ENCODE measurements around the gene JUNB. TPM values are rescaled to one million over a fixed set of nuclear protein-coding genes. Genes with fewer than 3 reads are reported as not detected.

JUNB gene
- total RNA-seq, 1 donor from 2014 or later, result 1,161 TPM

GRCh38 chr19:12764698-12765097 is 26.6 kb upstream of the JUNB start:
- Histone ChIP-seq H3K9me3 (no peaks in the 10 kb centered on the region), H3K27ac (no peak overlapping the region), H3K27me3 (no peaks in the 10 kb centered on the region), H3K36me3 (peaks cover 0 to 9% of the 10 kb centered on the region in 2 donors), H3K4me1 (peaks cover 11% of the 10 kb centered on the region), H3K4me3 (no peak overlapping the region)
- no peak for TF ChIP-seq POLR2A (IDR thresholded peaks at IDR 0.05)
- no peak for TF ChIP-seq POLR2AphosphoS5 (IDR thresholded peaks at IDR 0.05; ENCODE audit: insufficient read depth in 1 of 2, low read depth in 1 of 2)
- no peak for TF ChIP-seq CTCF (IDR thresholded peaks at IDR 0.05)
- intact Hi-C loops (cut with DNase I), result loop anchor here (5.0 kb wide), 1 partner anchor 38 kb away; the partner anchor contains the start of genes PRDX2 and THSD8
- no peak for DNase-seq (ENCODE audit: extremely low spot score in 2 of 2)

- Histone ChIP-seq H3K27me3 (no peaks in the 10 kb centered on the region), H3K36me3 (peaks cover 0 to 9% of the 10 kb centered on the region in 2 donors), H3K4me1 (peaks cover 11% of the 10 kb centered on the region), H3K4me3 (peak overlapping the region; percentile 42 to 46), H3K27ac (peak overlapping the region; percentile 82), H3K9me3 (no peaks in the 10 kb centered on the region)
- TF ChIP-seq POLR2A (IDR thresholded peaks at IDR 0.05) (no peak), CTCF (IDR thresholded peaks at IDR 0.05) (peak; percentile 89 to 96 (median 94)), POLR2AphosphoS5 (IDR thresholded peaks at IDR 0.05; ENCODE audit: insufficient read depth in 1 of 2, low read depth in 1 of 2) (peak; percentile 72 to 73)
- intact Hi-C loops (cut with DNase I), result loop anchor here (5.0 kb wide), 1 partner anchor 36 kb away; the partner anchor contains the start of genes PRDX2 and THSD8
- DNase-seq (ENCODE audit: extremely low spot score in 2 of 2), result no peak
Measured at GRCh38 chr19:12766051-12766521, 25.2 kb upstream of the JUNB start.

- TF ChIP-seq POLR2AphosphoS5 (IDR thresholded peaks at IDR 0.05; ENCODE audit: insufficient read depth in 1 of 2, low read depth in 1 of 2), result no peak
- TF ChIP-seq POLR2A (IDR thresholded peaks at IDR 0.05), result no peak
- no peak for TF ChIP-seq CTCF (IDR thresholded peaks at IDR 0.05)
- H3K4me1 ChIP-seq, result peaks cover 11% of the 10 kb centered on the region
- intact Hi-C loops (cut with DNase I), result loop anchor here (5.0 kb wide), 1 partner anchor 35 kb away; the partner anchor contains the start of genes PRDX2 and THSD8
- H3K27me3 ChIP-seq, result no peaks in the 10 kb centered on the region
- no peaks in the 10 kb centered on the region for H3K9me3 ChIP-seq
- no peak overlapping the region for H3K27ac ChIP-seq
- H3K4me3 ChIP-seq, result no peak overlapping the region
- DNase-seq (ENCODE audit: extremely low spot score in 2 of 2), result no peak
- peaks cover 0 to 9% of the 10 kb centered on the region in 2 donors for H3K36me3 ChIP-seq
Measured at GRCh38 chr19:12767150-12767549, 24.1 kb upstream of the JUNB start.

- no peak overlapping the region for H3K27ac ChIP-seq
- no peak for DNase-seq (ENCODE audit: extremely low spot score in 2 of 2)
- no peaks in the 10 kb centered on the region for H3K27me3 ChIP-seq
- intact Hi-C loops (cut with DNase I), result loop anchor here (5.0 kb wide), 1 partner anchor 35 kb away; the partner anchor contains the start of genes PRDX2 and THSD8
- peaks cover 0 to 7% of the 10 kb centered on the region in 2 donors for H3K36me3 ChIP-seq
- H3K4me3 ChIP-seq, result no peak overlapping the region
- H3K4me1 ChIP-seq, result peaks cover 11% of the 10 kb centered on the region
- TF ChIP-seq POLR2A (IDR thresholded peaks at IDR 0.05) (no peak), POLR2AphosphoS5 (IDR thresholded peaks at IDR 0.05; ENCODE audit: insufficient read depth in 1 of 2, low read depth in 1 of 2) (no peak), CTCF (IDR thresholded peaks at IDR 0.05) (no peak)
- H3K9me3 ChIP-seq, result no peaks in the 10 kb centered on the region
Measured at GRCh38 chr19:12767666-12768065, 23.6 kb upstream of the JUNB start.

GRCh38 chr19:12769689-12770088 is 21.6 kb upstream of the JUNB start:
- Histone ChIP-seq H3K27ac (no peak overlapping the region), H3K4me3 (no peak overlapping the region), H3K36me3 (no peaks in the 10 kb centered on the region), H3K27me3 (no peaks in the 10 kb centered on the region), H3K4me1 (peaks cover 15% of the 10 kb centered on the region), H3K9me3 (no peaks in the 10 kb centered on the region)
- DNase-seq (ENCODE audit: extremely low spot score in 2 of 2), result no peak
- intact Hi-C loops (cut with DNase I), result loop anchor here (2.0 to 5.0 kb wide), 2 partner anchors 33 to 75 kb away; partner anchors contain the start of genes PRDX2 and THSD8
- TF ChIP-seq POLR2AphosphoS5 (IDR thresholded peaks at IDR 0.05; ENCODE audit: insufficient read depth in 1 of 2, low read depth in 1 of 2) (no peak), POLR2A (IDR thresholded peaks at IDR 0.05) (no peak), CTCF (IDR thresholded peaks at IDR 0.05) (no peak)
